Esophagus squamous epithelium (tissue), 4 donors: ENCODE measurements around the gene SVBP.

Source experiments
- CTCF ChIP-seq, 6 experiments: fragments of 450-650 bp in 4 of 6; fragments of 200-600 bp in 2 of 6; sonication (generic) in 2 of 6; IDR thresholded peaks; one replicate each; pipeline ENCODE4 v1.5.1; 2016 to 2019; ENCODE audit warnings: antibody characterized with exemption in 6 of 6, mild to moderate bottlenecking in 4 of 6, moderate library complexity in 4 of 6
- POLR2A ChIP-seq, 4 donors: fragments of 450-650 bp; IDR thresholded peaks; one replicate each; pipeline ENCODE4 v1.6.1; 2017; ENCODE audit warnings: antibody characterized with exemption in 4 of 4, mild to moderate bottlenecking in 4 of 4, moderate library complexity in 3 of 4

- TF ChIP-seq CTCF (IDR thresholded peaks at IDR 0.05): no peak
- no peak for TF ChIP-seq POLR2A (IDR thresholded peaks at IDR 0.05)
Observed at GRCh38 chr1:42833981-42834380, 16.8 kb upstream of the SVBP start.
